NCI-H1930 (cell line): ENCODE measurements around the gene GALR2.
"Not testable (repeated sequence)": the region's sequence is repeated elsewhere in the genome, so short reads cannot be mapped to it uniquely, and the experiment has no call there.

ENCODE experiments used
- DNase-seq, 2 experiments: peaks; one replicate each; lab custom pipeline; 2025; lab: John Stamatoyannopoulos, UW

GALR2 gene

GRCh38 chr17:76074390-76075363 is at the start of gene GALR2:
Gene GALR2, plus strand, starts transcription at chr17:76074781. Its CDS starts 103 bp downstream, at chr17:76074884.
- no peak for DNase-seq

- no peak for DNase-seq
Measured at GRCh38 chr17:76025294-76025693, 49.3 kb upstream of the GALR2 start.

GRCh38 chr17:76026714-76027158 is 47.8 kb upstream of the GALR2 start:
- DNase-seq, result no peak

- DNase-seq, result no peak
Measured at GRCh38 chr17:76027159-76027839, 47.3 kb upstream of the GALR2 start, which contains the start of gene EVPL. Gene EVPL, minus strand, starts transcription at chr17:76027306. Its CDS starts 108 bp downstream, at chr17:76027198.

GRCh38 chr17:76032073-76032779 is 42.4 kb upstream of the GALR2 start:
- no peak for DNase-seq

- DNase-seq, result no peak
Measured at GRCh38 chr17:76032780-76033108, 41.8 kb upstream of the GALR2 start.

- no peak for DNase-seq
Measured at GRCh38 chr17:76033139-76033538, 41.4 kb upstream of the GALR2 start.

GRCh38 chr17:76034428-76035350 is 39.9 kb upstream of the GALR2 start:
- no peak for DNase-seq

- no peak for DNase-seq
Measured at GRCh38 chr17:76036497-76037261, 37.9 kb upstream of the GALR2 start.

- no peak for DNase-seq
Measured at GRCh38 chr17:76038050-76038449, 36.5 kb upstream of the GALR2 start.

GRCh38 chr17:76039121-76039520 is 35.5 kb upstream of the GALR2 start:
- no peak for DNase-seq

- no peak for DNase-seq
Measured at GRCh38 chr17:76040376-76040775, 34.2 kb upstream of the GALR2 start.

GRCh38 chr17:76042868-76043267 is 31.7 kb upstream of the GALR2 start:
- not testable (repeated sequence) for DNase-seq

- not testable (repeated sequence) for DNase-seq
Measured at GRCh38 chr17:76044475-76045007, 30.0 kb upstream of the GALR2 start.

- DNase-seq, result no peak
Measured at GRCh38 chr17:76046064-76046463, 28.5 kb upstream of the GALR2 start.

GRCh38 chr17:76048025-76048605 is 26.5 kb upstream of the GALR2 start:
- no peak for DNase-seq

GRCh38 chr17:76048711-76049110 is 25.9 kb upstream of the GALR2 start:
- no peak for DNase-seq

GRCh38 chr17:76049239-76049638 is 25.3 kb upstream of the GALR2 start:
- no peak for DNase-seq

- DNase-seq, result peak; percentile 8 to 20
Measured at GRCh38 chr17:76049836-76050537, 24.6 kb upstream of the GALR2 start.
